Renal cortical epithelial cell (primary cell): ENCODE data around the gene ENTPD7. TPM values are rescaled to one million over a fixed set of nuclear protein-coding genes. Genes with fewer than 3 reads are reported as not detected.

Source experiments
- DNase-seq: peaks from one replicate; pipeline ENCODE4 v3.0.0-alpha.2; 2011; ENCODE audit warnings: low read depth
- total RNA-seq: library from RNA; depleted of rRNA; stranded (reverse); fragments of >200 nt; gene quantifications from 2 replicates; pipeline ENCODE4 v1.2.3, GENCODE V29; 2014

Gene ENTPD7
- total RNA-seq, 1 donor from 2014 or later: 71.2 TPM

GRCh38 chr10:99647601-99648151, 11.6 kb upstream of the ENTPD7 start:
- no peak for DNase-seq

GRCh38 chr10:99648717-99649116, 10.6 kb upstream of the ENTPD7 start:
- DNase-seq: no peak

- DNase-seq: no peak
Observed at GRCh38 chr10:99652800-99653390, 6.4 kb upstream of the ENTPD7 start.

- peak; percentile 27 for DNase-seq
Observed at GRCh38 chr10:99654390-99655175, 4.7 kb upstream of the ENTPD7 start.

- no peak for DNase-seq
Observed at GRCh38 chr10:99656199-99657064, 2.9 kb upstream of the ENTPD7 start.

GRCh38 chr10:99658622-99659030, 683 bp upstream of the ENTPD7 start:
- DNase-seq: no peak

- DNase-seq: no peak
Observed at GRCh38 chr10:99659868-99660366, 608 bp downstream of the ENTPD7 start.

GRCh38 chr10:99660662-99661376, 1.5 kb downstream of the ENTPD7 start:
- DNase-seq: no peak

GRCh38 chr10:99661377-99661763, 2.1 kb downstream of the ENTPD7 start:
- peak; percentile 85 for DNase-seq

- DNase-seq: no peak
Observed at GRCh38 chr10:99665304-99665703, 6.0 kb downstream of the ENTPD7 start.

- DNase-seq: peak; percentile 97
Observed at GRCh38 chr10:99667108-99667751, 7.9 kb downstream of the ENTPD7 start.

GRCh38 chr10:99671386-99671785, 12.1 kb downstream of the ENTPD7 start:
- no peak for DNase-seq

GRCh38 chr10:99672884-99673283, 13.6 kb downstream of the ENTPD7 start:
- peak; percentile 77 for DNase-seq

- no peak for DNase-seq
Observed at GRCh38 chr10:99673492-99673891, 14.2 kb downstream of the ENTPD7 start.

- no peak for DNase-seq
Observed at GRCh38 chr10:99674762-99675161, 15.5 kb downstream of the ENTPD7 start.

- DNase-seq: no peak
Observed at GRCh38 chr10:99676426-99676825, 17.1 kb downstream of the ENTPD7 start.

GRCh38 chr10:99676895-99677294, 17.6 kb downstream of the ENTPD7 start:
- no peak for DNase-seq

GRCh38 chr10:99678921-99679320, 19.6 kb downstream of the ENTPD7 start:
- DNase-seq: no peak

- DNase-seq: peak; percentile 91
Observed at GRCh38 chr10:99681553-99681952, 22.2 kb downstream of the ENTPD7 start.

GRCh38 chr10:99682032-99682431, 22.7 kb downstream of the ENTPD7 start:
- peak; percentile 86 for DNase-seq

- peak; percentile 52 for DNase-seq
Observed at GRCh38 chr10:99682752-99683151, 23.4 kb downstream of the ENTPD7 start.
